GM12864 (cell line): Measurements from ENCODE around the gene SUN5.
"Not testable (repeated sequence)": the region's sequence is repeated elsewhere in the genome, so short reads cannot be mapped to it uniquely, and the experiment has no call there.

ENCODE experiments used
- DNase-seq: peaks from one replicate; pipeline ENCODE4 v3.0.0-alpha.2; 2011; ENCODE audit warnings: low read depth
- H3K4me3 ChIP-seq: 2 replicates; pipeline ENCODE4 v1.5.1; 2011; ENCODE audit warnings: mild to moderate bottlenecking, low read depth, low read length, control low read depth
- CTCF ChIP-seq: IDR thresholded peaks from 2 replicates; pipeline ENCODE4 v1.5.1; 2011; ENCODE audit warnings: low read depth, mild to moderate bottlenecking, moderate library complexity, low read length, control low read depth, inconsistent platforms; ENCODE audit errors: missing control alignments

SUN5 gene

GRCh38 chr20:32980131-32980941, 23.9 kb downstream of the SUN5 start:
- no peak for DNase-seq
- H3K4me3 ChIP-seq: no peak overlapping the region
- no peak for TF ChIP-seq CTCF

GRCh38 chr20:32979201-32979998, 24.8 kb downstream of the SUN5 start:
- no peak for TF ChIP-seq CTCF

GRCh38 chr20:32978009-32978335, 26.3 kb downstream of the SUN5 start:
- TF ChIP-seq CTCF: no peak
- DNase-seq: no peak
- no peak overlapping the region for H3K4me3 ChIP-seq

More at GRCh38 chr20:32979201-32979998, 24.8 kb downstream of the SUN5 start:
- H3K4me3 ChIP-seq: no peak overlapping the region
- DNase-seq: no peak

GRCh38 chr20:32977281-32978008, 26.8 kb downstream of the SUN5 start:
- DNase-seq: no peak
- TF ChIP-seq CTCF: no peak
- no peak overlapping the region for H3K4me3 ChIP-seq

- TF ChIP-seq CTCF: no peak
- H3K4me3 ChIP-seq: no peak overlapping the region
- DNase-seq: no peak
Observed at GRCh38 chr20:32976746-32977145, 27.5 kb downstream of the SUN5 start.

- no peak for DNase-seq
- no peak for TF ChIP-seq CTCF
- H3K4me3 ChIP-seq: no peak overlapping the region
Observed at GRCh38 chr20:32975698-32976674, 28.2 kb downstream of the SUN5 start.

- DNase-seq, H3K4me3 ChIP-seq: not testable (repeated sequence)
Observed at GRCh38 chr20:32975121-32975520, 29.1 kb downstream of the SUN5 start.

GRCh38 chr20:32974204-32975064, 29.8 kb downstream of the SUN5 start:
- not testable (repeated sequence) for H3K4me3 ChIP-seq, DNase-seq
